PC-9 (cell line): ENCODE measurements around the gene THUMPD3. TPM values are rescaled to one million over a fixed set of nuclear protein-coding genes. Genes with fewer than 3 reads are reported as not detected.

Experiments used
- BruUV-seq: library from RNA; stranded (reverse); fragments of 400-500 nt; replicated peaks from 2 replicates; lab custom pipeline; 2021; lab: Mats Ljungman, UMichigan
- CTCF ChIA-PET: fragments of 300-600 bp; sonication (Branson Sonifier 250); formaldehyde crosslinking; loops from one replicate; lab custom pipeline; 2022; ENCODE audit warnings: antibody characterized with exemption; lab: Charles Lee
- POLR2A ChIA-PET: fragments of 300-600 bp; sonication (Branson Sonifier 250); formaldehyde crosslinking; loops from one replicate; lab custom pipeline; 2022; ENCODE audit warnings: antibody characterized with exemption; ENCODE audit not compliant: unreplicated experiment; lab: Charles Lee
- DNase-seq, 2 experiments: peaks; one replicate each; pipeline versions ENCODE4 v3.0.0 to v3.0.0-alpha.2; 2015 to 2022; ENCODE audit warnings: mixed read lengths in 1 of 2
- H2AFZ ChIP-seq: fragments of 200-600 bp; sonication (generic); 2 replicates; pipeline ENCODE4 v1.8.1; 2017; ENCODE audit warnings: antibody characterized with exemption
- H3F3A ChIP-seq: fragments of 200-600 bp; sonication (generic); 2 replicates; pipeline ENCODE4 v1.8.1; 2017; ENCODE audit warnings: antibody characterized with exemption, mild to moderate bottlenecking, low read depth; ENCODE audit not compliant: insufficient read depth
- H3K27ac ChIP-seq: fragments of 200-600 bp; sonication (generic); 2 replicates; pipeline ENCODE4 v1.6.1; 2016; ENCODE audit warnings: mixed run types
- H3K27me3 ChIP-seq: fragments of 200-600 bp; sonication (generic); 2 replicates; pipeline ENCODE4 v1.6.1; 2016; ENCODE audit warnings: low read depth, mixed run types; ENCODE audit not compliant: insufficient read depth
- H3K36me3 ChIP-seq: fragments of 200-600 bp; sonication (generic); 2 replicates; pipeline ENCODE4 v1.6.1; 2016; ENCODE audit warnings: low read depth, mixed run types
- H3K4me1 ChIP-seq: fragments of 200-600 bp; sonication (generic); replicated peaks from 2 replicates; pipeline ENCODE4 v1.6.1; 2016; ENCODE audit warnings: mixed run types; ENCODE audit not compliant: insufficient read depth
- H3K4me2 ChIP-seq: fragments of 200-600 bp; sonication (generic); 2 replicates; pipeline ENCODE4 v1.6.1; 2017; ENCODE audit warnings: mixed run types
- H3K4me3 ChIP-seq: fragments of 200-600 bp; sonication (generic); 2 replicates; pipeline ENCODE4 v1.6.1; 2016; ENCODE audit warnings: mixed run types
- H3K79me2 ChIP-seq: fragments of 200-600 bp; sonication (generic); 2 replicates; pipeline ENCODE4 v1.6.1; 2017; ENCODE audit warnings: low read depth, mixed run types
- H3K9me2 ChIP-seq: fragments of 200-600 bp; sonication (generic); 2 replicates; pipeline ENCODE4 v1.8.1; 2017; ENCODE audit warnings: mild to moderate bottlenecking; ENCODE audit not compliant: insufficient read depth
- H3K9me3 ChIP-seq: fragments of 200-600 bp; sonication (generic); 2 replicates; pipeline ENCODE4 v1.8.1; 2016; ENCODE audit warnings: low read depth; ENCODE audit not compliant: insufficient read depth
- H4K20me1 ChIP-seq: fragments of 200-600 bp; sonication (generic); 2 replicates; pipeline ENCODE4 v1.8.1; 2017; ENCODE audit not compliant: insufficient read depth
- EZH2 ChIP-seq: fragments of 200-600 bp; sonication (generic); IDR thresholded peaks from 2 replicates; pipeline ENCODE4 v1.8.0; 2017; ENCODE audit warnings: antibody characterized with exemption, low read depth
- intact Hi-C: fragments of 100-400 bp; cut with micrococcal nuclease; formaldehyde crosslinking; loops from one replicate; pipeline ENCODE4 v1.10.0; 2022; ENCODE audit not compliant: unreplicated experiment
- total RNA-seq: library from RNA; stranded (reverse); gene quantifications from 2 replicates; pipeline ENCODE4 v1.2.3, GENCODE V29; 2021
- TF ChIP-seq, protein P1 (sequence below): fragments of 200-600 bp; sonication (generic); conservative IDR thresholded peaks from 2 replicates; pipeline ENCODE4 v1.6.1; 2017; ENCODE audit warnings: mixed run types, antibody characterized with exemption, mild to moderate bottlenecking, moderate library complexity

The THUMPD3 gene
- total RNA-seq, 1 experiment from 2014 or later, result 48.8 TPM

DNA sequence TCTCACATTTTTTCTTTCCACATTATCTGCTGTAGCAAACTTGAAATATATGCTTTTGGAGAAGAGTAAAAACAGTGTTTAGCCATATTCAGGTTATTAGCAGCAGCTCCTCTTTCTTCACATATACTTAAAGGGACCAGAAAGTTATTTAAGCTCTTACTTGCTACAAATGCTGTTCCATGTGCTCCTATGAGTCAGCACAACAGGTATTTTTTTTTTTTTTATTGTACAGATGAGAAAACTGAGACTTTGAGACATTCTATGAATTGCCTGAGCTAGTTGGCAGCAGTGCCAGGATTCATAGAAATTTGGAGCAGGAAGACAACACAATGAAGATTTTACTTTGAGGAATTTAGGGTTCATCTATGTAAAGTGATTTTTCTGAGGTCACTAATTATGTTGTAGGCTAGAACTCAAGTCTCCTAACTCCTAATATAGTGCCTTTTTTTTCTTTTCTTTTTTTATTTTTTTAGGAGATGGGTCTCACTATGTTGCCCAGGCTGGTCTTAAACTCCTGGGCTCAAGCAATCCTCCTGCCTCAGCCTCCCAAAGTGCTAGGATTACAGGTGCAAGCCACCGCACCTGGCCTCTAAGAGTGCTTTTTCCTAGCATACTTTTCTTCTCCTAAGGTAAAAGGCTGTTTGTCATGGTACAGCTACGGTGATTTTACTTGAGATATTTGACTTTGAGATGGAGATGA, 58.1 kb downstream of the THUMPD3 start:
- H3K27ac ChIP-seq, result peak overlapping the region; percentile 90
- TF ChIP-seq, protein P1, sequence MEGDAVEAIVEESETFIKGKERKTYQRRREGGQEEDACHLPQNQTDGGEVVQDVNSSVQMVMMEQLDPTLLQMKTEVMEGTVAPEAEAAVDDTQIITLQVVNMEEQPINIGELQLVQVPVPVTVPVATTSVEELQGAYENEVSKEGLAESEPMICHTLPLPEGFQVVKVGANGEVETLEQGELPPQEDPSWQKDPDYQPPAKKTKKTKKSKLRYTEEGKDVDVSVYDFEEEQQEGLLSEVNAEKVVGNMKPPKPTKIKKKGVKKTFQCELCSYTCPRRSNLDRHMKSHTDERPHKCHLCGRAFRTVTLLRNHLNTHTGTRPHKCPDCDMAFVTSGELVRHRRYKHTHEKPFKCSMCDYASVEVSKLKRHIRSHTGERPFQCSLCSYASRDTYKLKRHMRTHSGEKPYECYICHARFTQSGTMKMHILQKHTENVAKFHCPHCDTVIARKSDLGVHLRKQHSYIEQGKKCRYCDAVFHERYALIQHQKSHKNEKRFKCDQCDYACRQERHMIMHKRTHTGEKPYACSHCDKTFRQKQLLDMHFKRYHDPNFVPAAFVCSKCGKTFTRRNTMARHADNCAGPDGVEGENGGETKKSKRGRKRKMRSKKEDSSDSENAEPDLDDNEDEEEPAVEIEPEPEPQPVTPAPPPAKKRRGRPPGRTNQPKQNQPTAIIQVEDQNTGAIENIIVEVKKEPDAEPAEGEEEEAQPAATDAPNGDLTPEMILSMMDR, result no peak
- TF ChIP-seq EZH2, result no peak
- ChIA-PET CTCF (interaction anchor here (0.7 to 1.1 kb wide), 3 partner anchors 22 to 72 kb away, joined by 3 to 4 read pairs (median 4); no protein-coding TSS in a partner anchor), POLR2A (interaction anchor here (0.5 to 1.7 kb wide), 4 partner anchors 21 to 376 kb away, joined by 4 to 10 read pairs (median 8); no protein-coding TSS in a partner anchor)
- H3F3A ChIP-seq, result peaks cover 61% of the 10 kb centered on the region
- peaks cover 64% of the 10 kb centered on the region for H3K4me1 ChIP-seq
- H3K27me3 ChIP-seq, result no peaks in the 10 kb centered on the region
- no peaks in the 10 kb centered on the region for H3K9me2 ChIP-seq
- no TSS peak for BruUV-seq
- H3K9me3 ChIP-seq, result no peaks in the 10 kb centered on the region
- intact Hi-C loops, result loop anchor here (5.0 kb wide), 2 partner anchors 34 to 69 kb away; no protein-coding TSS in a partner anchor
- H3K4me3 ChIP-seq, result no peak overlapping the region
- peaks cover 34% of the 10 kb centered on the region for H4K20me1 ChIP-seq
- H3K36me3 ChIP-seq, result peaks cover 27% of the 10 kb centered on the region
- DNase-seq, result peak in 1 of 2 experiments; percentile 59
- peak overlapping the region; percentile 66 for H3K4me2 ChIP-seq
- no peak overlapping the region for H2AFZ ChIP-seq
- H3K79me2 ChIP-seq, result peaks cover 96% of the 10 kb centered on the region

DNA sequence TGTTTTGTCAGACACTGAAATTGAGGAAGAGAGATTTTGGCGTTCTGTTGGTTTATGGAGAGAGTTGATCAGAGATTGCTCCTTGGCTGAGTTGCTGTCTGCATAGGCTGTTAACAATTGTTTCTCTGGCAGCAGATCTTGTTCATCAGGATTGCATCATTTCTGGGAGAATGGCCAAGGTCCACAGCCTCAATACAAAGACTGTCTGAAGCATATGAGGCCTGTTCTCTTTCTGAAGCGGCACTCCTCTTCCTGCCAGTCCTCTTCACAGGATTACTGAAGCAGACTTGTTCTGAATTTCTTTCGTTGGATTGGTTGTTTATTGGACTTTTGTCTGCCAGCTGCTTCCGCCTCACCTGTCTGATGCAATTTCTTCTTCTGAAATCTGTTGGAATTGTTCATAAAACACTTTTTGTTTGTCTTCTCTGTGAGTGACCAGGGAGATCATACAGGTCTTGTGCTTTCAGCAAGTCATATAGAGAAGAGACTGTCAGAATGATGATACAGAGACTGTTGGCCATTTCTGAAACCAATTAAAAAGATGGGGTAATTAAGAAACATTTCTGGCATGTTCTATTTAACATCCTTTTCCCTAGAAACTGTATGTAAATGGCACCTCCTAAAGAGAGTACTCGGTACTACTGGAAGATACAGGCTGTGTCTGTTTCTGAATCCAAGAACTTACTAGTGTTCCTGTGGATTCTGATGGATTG, 60.0 kb downstream of the THUMPD3 start:
- H3K4me3 ChIP-seq, result peak overlapping the region; percentile 21; the same call in 1 of the 2 replicates
- POLR2A ChIA-PET, result interaction anchor here (0.5 kb wide), 1 partner anchor 60 kb away, joined by 4 read pairs; the partner anchor contains the start of gene THUMPD3

DNA sequence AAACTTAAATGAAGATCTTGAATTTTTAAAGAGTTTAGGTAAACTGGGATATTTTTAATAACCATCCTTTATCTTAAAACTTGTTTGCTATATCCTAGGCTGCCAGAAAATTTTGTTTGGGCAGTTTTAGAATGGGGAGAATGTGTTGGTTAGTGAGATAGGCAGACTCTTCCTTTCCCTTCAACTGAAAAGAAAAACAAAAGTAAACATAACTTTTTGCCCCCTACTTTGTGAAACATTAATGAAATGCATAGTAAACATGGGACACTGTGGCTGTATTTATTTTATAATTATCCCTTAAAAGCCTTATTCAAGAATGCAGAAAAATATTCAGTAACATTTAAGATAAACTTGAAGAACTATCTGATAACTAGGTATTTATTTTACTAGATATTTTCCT, 65.6 kb downstream of the THUMPD3 start:
- Histone ChIP-seq H3K4me1 (peaks cover 8% of the 10 kb centered on the region), H3K9me3 (no peaks in the 10 kb centered on the region), H3K9me2 (no peaks in the 10 kb centered on the region; the same call in 1 of the 2 replicates), H3K4me3 (no peak overlapping the region), H4K20me1 (peaks cover 49% of the 10 kb centered on the region), H3K27me3 (no peaks in the 10 kb centered on the region), H3K79me2 (peaks cover 88% of the 10 kb centered on the region), H2AFZ (no peak overlapping the region), H3F3A (peaks cover 23% of the 10 kb centered on the region), H3K4me2 (no peak overlapping the region), H3K36me3 (peaks cover 74% of the 10 kb centered on the region), H3K27ac (no peak overlapping the region)
- intact Hi-C loops, result no loop called here
- CTCF ChIA-PET, result no interaction called here
- BruUV-seq, result no TSS peak
- DNase-seq, result no peak
- POLR2A ChIA-PET, result no interaction called here
- TF ChIP-seq EZH2, result no peak
- TF ChIP-seq, protein P1, result no peak

More for the DNA sequence above, 60.0 kb downstream of the THUMPD3 start:
- H3K27me3 ChIP-seq, result no peaks in the 10 kb centered on the region
- H3K79me2 ChIP-seq, result peaks cover 95% of the 10 kb centered on the region
- peaks cover 28% of the 10 kb centered on the region for H4K20me1 ChIP-seq
- H3K4me2 ChIP-seq, result peak overlapping the region; percentile 66
- DNase-seq, result peak; percentile 75 to 84
- intact Hi-C loops, result loop anchor here (1.0 to 5.0 kb wide), 3 partner anchors 27 to 71 kb away; no protein-coding TSS in a partner anchor
- no peak overlapping the region for H2AFZ ChIP-seq
- peaks cover 51% of the 10 kb centered on the region for H3F3A ChIP-seq
- no peaks in the 10 kb centered on the region for H3K9me2 ChIP-seq
- H3K36me3 ChIP-seq, result peaks cover 31% of the 10 kb centered on the region
- H3K4me1 ChIP-seq, result peaks cover 53% of the 10 kb centered on the region
- CTCF ChIA-PET, result interaction anchor here (0.7 kb wide), 1 partner anchor 698 kb away, joined by 3 read pairs; no protein-coding TSS in a partner anchor
- no peaks in the 10 kb centered on the region for H3K9me3 ChIP-seq
- H3K27ac ChIP-seq, result peak overlapping the region; percentile 90
- BruUV-seq, result TSS peak; percentile 20
- TF ChIP-seq EZH2, result no peak
- TF ChIP-seq, protein P1, result peak; percentile 70
